Thoracic aorta (tissue), 2 donors: Measurements from ENCODE around the gene PRKCB. TPM values are rescaled to one million over a fixed set of nuclear protein-coding genes. Genes with fewer than 3 reads are reported as not detected.
"Not testable (repeated sequence)": the region's sequence is repeated elsewhere in the genome, so short reads cannot be mapped to it uniquely, and the experiment has no call there.

Experiments
- ATAC-seq: fragments of 150-250 bp; one replicate; pipeline ENCODE4 v1.8.0; 2017; ENCODE audit warnings: low read depth; ENCODE audit not compliant: insufficient number of reproducible peaks, low FRiP score
- DNase-seq: peaks from one replicate; pipeline ENCODE4 v3.0.0-alpha.2; 2020; ENCODE audit warnings: low spot score
- H3K27ac ChIP-seq, 2 donors: fragments of 200-600 bp; sonication (generic); 1 replicate in 1 of 2; 2 replicates in 1 of 2; pipeline ENCODE4 v1.5.1; 2016; ENCODE audit warnings: mild to moderate bottlenecking in 2 of 2, moderate library complexity in 2 of 2
- H3K27me3 ChIP-seq: fragments of 200-600 bp; sonication (generic); replicated peaks from 2 replicates; pipeline ENCODE4 v1.6.0; 2016; ENCODE audit warnings: mild to moderate bottlenecking; ENCODE audit not compliant: insufficient read depth
- H3K36me3 ChIP-seq: fragments of 200-600 bp; sonication (generic); one replicate; pipeline ENCODE4 v1.5.1; 2016
- H3K4me1 ChIP-seq, 2 donors: fragments of 200-600 bp; sonication (generic); 1 replicate in 1 of 2; 2 replicates in 1 of 2; pipeline versions ENCODE4 v1.5.1 to v1.6.0; 2016; ENCODE audit warnings: low read depth in 2 of 2, mild to moderate bottlenecking in 1 of 2; ENCODE audit not compliant: control insufficient read depth in 1 of 2
- H3K4me3 ChIP-seq: fragments of 200-600 bp; sonication (generic); 2 replicates; pipeline ENCODE4 v1.5.1; 2016; ENCODE audit warnings: mild to moderate bottlenecking
- H3K9me3 ChIP-seq: fragments of 200-600 bp; sonication (generic); 2 replicates; pipeline ENCODE4 v1.5.1; 2016
- CTCF ChIP-seq: fragments of 200-600 bp; sonication (generic); IDR thresholded peaks from one replicate; pipeline ENCODE4 v1.5.1; 2019; ENCODE audit warnings: antibody characterized with exemption
- total RNA-seq, 2 donors: library from RNA; depleted of rRNA; stranded (reverse); fragments of >200 nt; gene quantifications; one replicate each; pipeline versions ENCODE4 v1.1.0 to v1.2.3, GENCODE V29; 2016

Gene PRKCB
- total RNA-seq, 2 donors from 2014 or later = 3.4 to 7.5 TPM

GRCh38 chr16:24150282-24150681 is 314.5 kb downstream of the PRKCB start:
- DNase-seq = no peak
- ATAC-seq = no peak
- Histone ChIP-seq H3K36me3 (no peaks in the 10 kb centered on the region), H3K27me3 (no peaks in the 10 kb centered on the region), H3K4me1 (no peaks in the 10 kb centered on the region), H3K9me3 (no peaks in the 10 kb centered on the region), H3K27ac (no peak overlapping the region), H3K4me3 (no peak overlapping the region)
- TF ChIP-seq CTCF = no peak

DNA sequence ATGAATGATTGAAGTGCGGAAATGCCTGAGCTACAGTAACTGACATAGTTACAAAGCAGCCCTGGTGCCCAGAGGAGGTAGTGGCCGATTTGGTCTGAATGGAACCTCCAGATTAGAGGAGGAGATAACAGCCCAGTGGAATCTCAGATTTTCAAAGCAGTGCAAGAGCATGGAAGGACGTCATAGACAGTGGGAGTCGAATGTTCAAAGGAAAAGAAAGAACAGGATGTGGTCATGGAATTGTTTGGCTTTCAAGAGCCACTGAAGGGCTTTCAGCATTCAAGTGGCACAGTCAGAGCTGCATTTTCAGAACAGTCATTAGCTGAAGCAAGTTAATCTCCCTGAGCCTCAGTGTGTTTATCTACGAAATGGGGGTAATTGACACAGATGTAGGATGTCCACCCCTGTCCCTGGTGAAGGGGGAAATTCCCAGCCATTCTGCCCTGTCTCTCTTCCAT is 315.7 kb downstream of the PRKCB start:
- Histone ChIP-seq H3K27ac (no peak overlapping the region), H3K4me1 (no peaks in the 10 kb centered on the region), H3K9me3 (no peaks in the 10 kb centered on the region), H3K27me3 (no peaks in the 10 kb centered on the region), H3K36me3 (no peaks in the 10 kb centered on the region), H3K4me3 (no peak overlapping the region)
- no peak for TF ChIP-seq CTCF
- no peak for DNase-seq
- ATAC-seq = no peak

DNA sequence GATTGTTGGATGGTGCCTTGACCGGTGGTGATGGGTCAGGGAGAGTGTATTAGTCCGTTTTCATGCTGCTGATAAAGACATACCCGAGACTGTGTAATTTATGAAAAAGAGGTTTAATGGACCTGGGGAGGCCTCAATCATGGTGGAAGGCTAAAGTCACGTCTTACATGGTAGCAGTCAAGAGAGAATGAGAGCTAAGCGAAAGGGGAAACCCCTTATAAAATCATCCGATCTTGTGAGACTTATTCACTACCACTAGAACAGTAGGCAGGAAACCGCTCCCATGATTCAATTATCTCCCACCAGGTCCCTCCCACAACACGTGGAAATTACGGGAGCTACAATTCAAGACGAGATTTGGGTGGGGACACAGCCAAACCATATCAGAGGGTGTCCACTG is 316.3 kb downstream of the PRKCB start:
- not testable (repeated sequence) for H3K9me3 ChIP-seq, DNase-seq, H3K27me3 ChIP-seq, H3K4me3 ChIP-seq, H3K4me1 ChIP-seq, ATAC-seq, H3K27ac ChIP-seq, H3K36me3 ChIP-seq

- no peak for ATAC-seq
These were observed 317.0 kb downstream of the PRKCB start for GRCh38 chr16:24152826-24153225.

GRCh38 chr16:24156777-24157176 is 321.0 kb downstream of the PRKCB start:
- ATAC-seq (no peak), DNase-seq (no peak)
- Histone ChIP-seq H3K4me3 (no peak overlapping the region), H3K27ac (no peak overlapping the region), H3K36me3 (no peaks in the 10 kb centered on the region), H3K27me3 (no peaks in the 10 kb centered on the region), H3K9me3 (no peaks in the 10 kb centered on the region), H3K4me1 (no peaks in the 10 kb centered on the region)
- no peak for TF ChIP-seq CTCF

More at GRCh38 chr16:24152826-24153225, 317.0 kb downstream of the PRKCB start:
- H3K27me3 ChIP-seq = no peaks in the 10 kb centered on the region
- no peak for DNase-seq
- H3K27ac ChIP-seq = no peak overlapping the region
- no peaks in the 10 kb centered on the region for H3K9me3 ChIP-seq
- no peak for TF ChIP-seq CTCF
- no peaks in the 10 kb centered on the region for H3K36me3 ChIP-seq
- no peaks in the 10 kb centered on the region for H3K4me1 ChIP-seq
- no peak overlapping the region for H3K4me3 ChIP-seq

DNA sequence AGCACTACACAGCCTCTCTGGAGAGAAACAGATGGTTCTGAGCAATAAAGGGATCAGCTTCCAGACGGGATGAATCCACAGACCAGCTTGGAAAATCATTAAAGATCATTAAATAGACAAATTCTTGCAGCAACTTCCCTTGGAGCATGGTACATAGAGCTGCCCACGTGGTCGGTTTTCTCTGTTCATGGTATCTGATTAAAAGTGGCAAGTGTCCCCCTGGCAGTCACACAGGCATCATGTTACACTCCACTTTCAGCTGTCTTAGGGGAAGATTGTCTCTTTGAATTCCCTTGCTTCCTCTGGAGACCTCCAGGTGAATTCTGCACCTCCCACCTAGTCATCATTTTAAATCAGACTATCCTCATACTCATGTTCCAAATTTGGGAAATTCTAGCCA is 328.2 kb downstream of the PRKCB start:
- no peaks in the 10 kb centered on the region for H3K27me3 ChIP-seq
- no peaks in the 10 kb centered on the region for H3K36me3 ChIP-seq
- H3K4me1 ChIP-seq = no peaks in the 10 kb centered on the region
- no peak overlapping the region for H3K27ac ChIP-seq
- TF ChIP-seq CTCF = no peak
- H3K9me3 ChIP-seq = no peaks in the 10 kb centered on the region
- no peak for ATAC-seq
- DNase-seq = no peak
- H3K4me3 ChIP-seq = no peak overlapping the region
